ENCODE results near the gene OGFOD3. TPM values are rescaled to one million over a fixed set of nuclear protein-coding genes. Genes with fewer than 3 reads are reported as not detected.

The OGFOD3 gene
- total and polyA plus RNA-seq, 8 donors: 22.7 to 37.9 (median 27.3) TPM

DNA sequence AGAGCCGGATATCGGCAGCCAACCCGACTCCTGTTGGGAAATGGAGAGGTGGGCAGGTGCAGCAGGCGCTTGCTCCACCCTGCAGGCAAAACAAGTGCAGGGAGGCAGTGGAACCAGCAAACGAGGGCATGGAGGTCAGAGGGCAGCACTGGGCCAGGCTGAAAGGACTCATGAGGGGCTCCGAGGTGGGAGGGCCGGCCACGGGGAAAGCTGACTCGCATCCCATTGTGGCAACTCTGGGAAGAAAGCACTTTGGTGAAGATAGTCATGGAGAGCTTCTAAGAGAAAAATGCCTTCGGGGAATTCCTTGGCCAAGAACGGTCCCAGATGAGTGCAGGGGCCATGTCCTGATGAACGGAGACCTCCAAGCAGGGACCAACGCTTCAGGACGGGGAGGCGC, 27.7 kb upstream of the OGFOD3 start:
- Histone ChIP-seq H3K27ac (peak overlapping the region in 1 of 2 donors; percentile 63), H3K4me3 (no peak overlapping the region), H3K4me1 (peaks cover 12 to 57% of the 10 kb centered on the region in 2 donors), H3K27me3 (no peaks in the 10 kb centered on the region), H3K9me3 (no peaks in the 10 kb centered on the region), H3K36me3 (peaks cover 0 to 61% of the 10 kb centered on the region in 2 donors)
- intact Hi-C loops (cut with DNase I): no loop called here
- ATAC-seq (no peak), DNase-seq (no peak)
- TF ChIP-seq, protein P1, sequence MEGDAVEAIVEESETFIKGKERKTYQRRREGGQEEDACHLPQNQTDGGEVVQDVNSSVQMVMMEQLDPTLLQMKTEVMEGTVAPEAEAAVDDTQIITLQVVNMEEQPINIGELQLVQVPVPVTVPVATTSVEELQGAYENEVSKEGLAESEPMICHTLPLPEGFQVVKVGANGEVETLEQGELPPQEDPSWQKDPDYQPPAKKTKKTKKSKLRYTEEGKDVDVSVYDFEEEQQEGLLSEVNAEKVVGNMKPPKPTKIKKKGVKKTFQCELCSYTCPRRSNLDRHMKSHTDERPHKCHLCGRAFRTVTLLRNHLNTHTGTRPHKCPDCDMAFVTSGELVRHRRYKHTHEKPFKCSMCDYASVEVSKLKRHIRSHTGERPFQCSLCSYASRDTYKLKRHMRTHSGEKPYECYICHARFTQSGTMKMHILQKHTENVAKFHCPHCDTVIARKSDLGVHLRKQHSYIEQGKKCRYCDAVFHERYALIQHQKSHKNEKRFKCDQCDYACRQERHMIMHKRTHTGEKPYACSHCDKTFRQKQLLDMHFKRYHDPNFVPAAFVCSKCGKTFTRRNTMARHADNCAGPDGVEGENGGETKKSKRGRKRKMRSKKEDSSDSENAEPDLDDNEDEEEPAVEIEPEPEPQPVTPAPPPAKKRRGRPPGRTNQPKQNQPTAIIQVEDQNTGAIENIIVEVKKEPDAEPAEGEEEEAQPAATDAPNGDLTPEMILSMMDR (IDR thresholded peaks at IDR 0.05): no peak

DNA sequence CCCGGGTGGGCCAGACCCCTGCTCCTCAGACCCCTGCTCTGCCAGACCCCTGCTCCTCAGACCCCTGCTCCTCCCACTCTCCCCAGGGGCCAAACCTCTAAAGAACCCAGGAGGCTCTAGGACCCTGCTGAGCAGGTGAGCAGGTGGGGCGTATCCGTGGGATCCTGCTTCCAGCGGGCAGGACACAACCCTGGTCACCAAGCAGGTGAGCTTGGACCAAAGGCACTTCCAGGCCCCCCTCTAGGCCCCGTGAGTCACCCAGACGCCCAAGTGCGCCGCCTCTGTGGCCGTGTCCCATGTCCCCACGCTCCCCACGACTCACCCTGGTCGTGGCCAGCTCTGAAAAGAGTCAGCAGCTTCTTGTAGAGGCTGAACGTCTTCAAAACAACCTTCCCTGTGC, 27.2 kb upstream of the OGFOD3 start:
- intact Hi-C loops (cut with DNase I): no loop called here
- Histone ChIP-seq H3K27ac (peak overlapping the region in 1 of 2 donors; percentile 63), H3K4me3 (no peak overlapping the region), H3K9me3 (no peaks in the 10 kb centered on the region), H3K27me3 (no peaks in the 10 kb centered on the region), H3K4me1 (peaks cover 9 to 59% of the 10 kb centered on the region in 2 donors), H3K36me3 (peaks cover 0 to 61% of the 10 kb centered on the region in 2 donors)
- no peak for DNase-seq
- ATAC-seq: no peak
- TF ChIP-seq, protein P1 (IDR thresholded peaks at IDR 0.05): no peak

DNA sequence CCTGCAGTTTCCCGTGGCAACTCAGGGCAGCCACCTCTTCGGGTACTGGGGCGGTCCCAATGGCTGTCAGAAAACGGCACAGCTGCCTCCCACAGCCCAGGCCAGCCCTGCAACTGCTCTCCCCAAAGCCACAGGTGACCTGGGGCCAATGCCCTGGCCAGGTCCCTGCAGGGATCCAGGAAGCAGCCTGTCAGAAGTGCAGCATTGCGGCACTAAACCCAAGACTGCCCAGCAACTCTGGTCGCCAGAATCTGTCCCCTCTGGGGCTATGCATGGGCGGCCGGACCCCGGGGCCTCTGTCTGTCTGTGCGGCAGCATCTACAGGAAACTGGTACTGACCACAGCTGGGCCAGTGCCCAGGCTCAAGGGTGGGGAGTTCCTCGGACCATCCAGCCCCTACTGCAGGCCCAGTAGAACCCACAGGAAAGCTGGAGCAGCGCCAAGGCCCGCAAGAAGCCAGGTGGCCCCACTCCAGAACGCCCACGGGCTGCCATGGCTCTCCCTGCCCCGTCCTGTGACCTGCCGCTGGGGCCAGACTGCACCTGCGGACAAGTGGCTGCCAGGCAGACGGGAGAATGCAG, 26.6 kb upstream of the OGFOD3 start:
- H3K27me3 ChIP-seq: no peaks in the 10 kb centered on the region
- H3K9me3 ChIP-seq: no peaks in the 10 kb centered on the region
- DNase-seq (peak in 1 of 4 donors; percentile 72), ATAC-seq (no peak)
- peaks cover 0 to 62% of the 10 kb centered on the region in 2 donors for H3K36me3 ChIP-seq
- H3K4me3 ChIP-seq: no peak overlapping the region
- TF ChIP-seq, protein P1 (IDR thresholded peaks at IDR 0.05): no peak
- H3K4me1 ChIP-seq: peaks cover 9 to 64% of the 10 kb centered on the region in 2 donors
- intact Hi-C loops (cut with DNase I): no loop called here
- peak overlapping the region in 1 of 2 donors; percentile 63 for H3K27ac ChIP-seq

DNA sequence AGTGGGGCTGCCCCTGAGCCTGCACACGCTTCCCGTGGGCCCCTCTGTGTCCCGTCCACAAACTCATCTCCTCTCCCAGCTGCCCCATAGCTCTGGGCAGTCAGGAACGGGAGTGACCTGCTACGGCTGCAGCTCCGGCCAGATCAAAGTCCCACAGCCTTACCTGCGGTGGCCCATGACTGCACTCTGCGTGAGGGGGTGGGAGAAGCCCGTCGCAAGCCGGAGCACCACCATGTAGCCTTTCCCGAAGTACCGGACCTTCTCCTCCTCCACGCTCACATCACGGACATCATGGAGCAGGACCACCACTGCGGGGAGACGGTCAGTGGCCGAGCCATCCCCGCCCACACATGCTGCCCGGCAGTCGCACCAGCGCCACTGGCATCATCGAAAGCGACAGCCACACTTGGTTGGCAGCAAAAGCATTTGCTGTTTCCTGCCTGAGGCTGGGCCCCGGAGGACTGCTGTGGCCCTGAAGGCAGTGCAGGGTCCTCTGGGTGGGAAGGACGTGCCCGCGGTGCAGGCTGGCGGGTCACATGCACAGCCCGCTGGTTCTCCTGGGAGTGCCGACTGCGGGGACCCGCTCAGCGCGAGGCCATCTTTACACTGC, 26.0 kb upstream of the OGFOD3 start:
- ATAC-seq (no peak), DNase-seq (peak in 1 of 4 donors; percentile 43)
- no peaks in the 10 kb centered on the region for H3K27me3 ChIP-seq
- no peak overlapping the region for H3K4me3 ChIP-seq
- intact Hi-C loops (cut with DNase I): no loop called here
- H3K9me3 ChIP-seq: no peaks in the 10 kb centered on the region
- TF ChIP-seq, protein P1 (IDR thresholded peaks at IDR 0.05): no peak
- H3K27ac ChIP-seq: no peak overlapping the region
- H3K4me1 ChIP-seq: peaks cover 5 to 64% of the 10 kb centered on the region in 2 donors
- peaks cover 0 to 68% of the 10 kb centered on the region in 2 donors for H3K36me3 ChIP-seq

DNA sequence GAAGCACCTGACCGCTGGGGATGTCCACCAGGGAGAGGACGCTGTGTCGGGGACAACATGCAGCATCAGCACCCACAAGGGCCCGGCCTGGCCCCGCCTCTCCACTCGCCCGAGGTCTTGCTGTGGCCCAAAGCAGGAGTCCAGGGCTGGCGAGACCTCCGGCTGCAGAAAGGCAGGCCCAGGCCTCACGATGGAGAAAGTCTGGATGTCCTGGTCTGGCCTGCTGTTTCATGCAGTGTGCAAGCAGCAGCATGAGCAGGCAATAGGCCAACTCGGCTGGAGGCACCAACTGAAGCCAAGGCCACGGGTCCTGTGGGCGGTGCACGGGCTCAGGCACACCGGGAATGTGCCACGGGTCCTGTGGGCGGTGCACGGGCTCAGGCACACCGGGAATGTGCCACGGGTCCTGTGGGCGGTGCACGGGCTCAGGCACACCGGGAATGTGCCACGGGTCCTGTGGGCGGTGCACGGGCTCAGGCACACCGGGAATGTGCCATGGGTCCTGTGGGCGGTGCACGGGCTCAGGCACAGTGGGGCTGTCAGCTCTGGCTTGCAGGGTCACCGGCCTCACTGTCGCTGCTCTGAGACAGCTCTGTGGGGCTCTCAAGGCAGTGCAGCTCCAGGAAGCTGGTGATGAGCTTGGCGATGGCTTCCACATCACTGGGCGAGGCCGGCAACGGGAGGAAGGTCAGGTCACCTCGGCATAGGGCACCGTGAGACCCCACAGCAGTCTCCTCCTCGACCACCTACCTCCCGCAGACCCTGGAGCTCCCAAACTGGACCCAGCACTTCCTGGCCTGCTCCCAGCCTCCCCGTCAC, 25.3 kb upstream of the OGFOD3 start:
- Histone ChIP-seq H3K27ac (no peak overlapping the region), H3K4me1 (peaks cover 3 to 57% of the 10 kb centered on the region in 2 donors), H3K4me3 (no peak overlapping the region), H3K36me3 (peaks cover 0 to 70% of the 10 kb centered on the region in 2 donors), H3K27me3 (no peaks in the 10 kb centered on the region), H3K9me3 (no peaks in the 10 kb centered on the region)
- intact Hi-C loops (cut with DNase I): no loop called here
- DNase-seq (peak in 1 of 4 donors; percentile 81), ATAC-seq (no peak)
- TF ChIP-seq, protein P1 (IDR thresholded peaks at IDR 0.05): no peak

Measured in left lung (tissue), 10 donors.